K562 (cell line): ENCODE measurements around the gene ATAD3C. TPM values are rescaled to one million over a fixed set of nuclear protein-coding genes. Genes with fewer than 3 reads are reported as not detected.

Experiments used
- ARID1B ChIP-seq: fragments of 450-650 bp; IDR thresholded peaks from 2 replicates; pipeline ENCODE4 v1.6.1; 2016; ENCODE audit warnings: antibody characterized with exemption, mild to moderate bottlenecking, inconsistent platforms
- CHD7 ChIP-seq: fragments of 200-600 bp; sonication (generic); IDR thresholded peaks from one replicate; pipeline ENCODE4 v1.6.1; 2012; ENCODE audit warnings: mild to moderate bottlenecking, low read depth, low read length, inconsistent platforms
- ELF2 ChIP-seq: fragments of 250-450 bp; sonication (Bioruptor Pico); IDR thresholded peaks from 2 replicates; pipeline ENCODE4 v1.5.0; 2021; ENCODE audit warnings: mild to moderate bottlenecking
- ELF4 ChIP-seq: fragments of 450-650 bp; formaldehyde crosslinking; IDR thresholded peaks from 2 replicates; pipeline ENCODE4 v1.4.0; 2022; ENCODE audit warnings: missing genetic modification characterization
- FOXK1 ChIP-seq: sonication (generic); formaldehyde crosslinking; IDR thresholded peaks from 2 replicates; pipeline ENCODE4 v1.8.0; 2022; ENCODE audit warnings: missing genetic modification reagents, mild to moderate bottlenecking, borderline replicate concordance
- RB1 ChIP-seq: fragments of 450-650 bp; IDR thresholded peaks from 2 replicates; pipeline ENCODE4 v1.6.1; 2017; ENCODE audit warnings: low read depth, mild to moderate bottlenecking
- ZFP1 ChIP-seq: fragments of 450-650 bp; formaldehyde crosslinking; IDR thresholded peaks from 2 replicates; pipeline ENCODE4 v1.4.0; 2020; ENCODE audit warnings: mild to moderate bottlenecking, mixed read lengths
- ZNF318 ChIP-seq, 2 experiments: fragments of 450-650 bp; IDR thresholded peaks; 2 replicates each; pipeline ENCODE4 v1.6.1; 2016; ENCODE audit warnings: mild to moderate bottlenecking in 2 of 2, borderline replicate concordance in 1 of 2, low read depth in 1 of 2, moderate library complexity in 1 of 2
- polyA plus RNA-seq, 8 experiments: library from polyadenylated mRNA; depleted of rRNA in 4 of 8; stranded (reverse) in 5 of 8; unstranded in 3 of 8; fragments of >200 nt; fragmentation: Nextera tagmentation in 2 of 8; fragmentation: Illumina TruSeq in 1 of 8; extraction: Ambion mirVana in 2 of 8; extraction: Trizol in 1 of 8; gene quantifications; 2 replicates each; pipeline versions ENCODE4 v1.2.1 to v1.2.3, GENCODE V29; 2011 to 2014; ENCODE audit warnings: inconsistent platforms in 1 of 8, missing spikeins in 1 of 8
- total RNA-seq, 7 experiments: library from RNA; depleted of rRNA in 6 of 7; stranded (reverse); fragments of >200 nt in 6 of 7; fragmentation: Illumina TruSeq in 2 of 7; extraction: Trizol in 2 of 7; gene quantifications; 2 replicates each; pipeline versions ENCODE4 v1.2.1 to v1.2.3, GENCODE V29; 2011 to 2021; ENCODE audit warnings: low replicate concordance in 1 of 7

The ATAD3C gene
- total and polyA plus RNA-seq, 9 of the 15 experiments (the other 6 are each of a cell fraction or from before 2014, with no cell fraction given) = 0.03 to 0.18 TPM; not detected in 7

GRCh38 chr1:1471389-1472052, 22.0 kb downstream of the ATAD3C start, which contains the start of gene ATAD3B (continued):
- no peak for TF ChIP-seq CHD7
- no peak for TF ChIP-seq ARID1B
- peak; percentile 99 for TF ChIP-seq RB1
- TF ChIP-seq FOXK1 (CRISPR knock-in tag) = no peak
- TF ChIP-seq ZFP1 (CRISPR knock-in tag) = no peak
- TF ChIP-seq ELF4 (CRISPR knock-in tag) = no peak
- no peak for TF ChIP-seq ELF2 (CRISPR knock-in tag)
- no peak for TF ChIP-seq ZNF318 (IDR thresholded peaks at IDR 0.05; ENCODE audit: borderline replicate concordance in 1 of 2, low read depth in 1 of 2)
